Measurements from ENCODE around the gene NAT14.
"Not testable (repeated sequence)": the region's sequence is repeated elsewhere in the genome, so short reads cannot be mapped to it uniquely, and the experiment has no call there.

The NAT14 gene

GRCh38 chr19:55491546-55492360 is 6.8 kb downstream of the NAT14 start:
- no peak overlapping the region for H3K4me3 ChIP-seq (ENCODE audit: low read length)
- TF ChIP-seq ZNF274 (IDR thresholded peaks at IDR 0.05; ENCODE audit: low read depth, low read length): no peak

DNA sequence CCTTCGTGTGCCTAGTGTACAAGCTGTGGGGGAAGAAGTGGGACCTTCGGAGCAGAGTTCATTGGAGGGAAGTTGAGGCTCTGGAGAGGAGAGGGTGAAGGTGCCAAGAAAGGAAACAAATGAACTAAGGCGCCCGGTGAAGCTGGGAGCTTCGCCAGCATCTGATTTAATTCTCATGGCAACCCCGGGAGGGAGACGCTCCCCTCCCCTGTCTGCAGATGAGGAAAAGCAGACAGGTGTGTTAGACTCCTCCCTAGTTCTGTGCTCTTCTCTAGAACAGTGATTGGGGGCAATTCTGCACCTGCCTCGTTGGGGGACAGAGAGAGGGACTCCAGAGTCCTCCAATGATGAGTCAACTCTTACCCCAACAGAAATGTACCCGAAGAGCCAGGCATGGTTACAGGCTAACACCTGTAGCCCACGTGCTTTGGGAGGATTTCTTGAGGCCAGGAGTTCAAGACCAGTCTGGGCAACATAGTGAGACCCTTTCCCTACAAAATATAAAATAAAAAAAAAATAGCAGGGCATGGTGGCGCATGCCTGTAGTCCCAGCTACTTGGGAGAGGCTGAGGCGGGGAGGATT is 7.5 kb downstream of the NAT14 start:
- TF ChIP-seq ZNF274 (IDR thresholded peaks at IDR 0.05; ENCODE audit: low read depth, low read length): no peak
- H3K4me3 ChIP-seq (ENCODE audit: low read length): no peak overlapping the region

GRCh38 chr19:55493052-55493644 is 8.2 kb downstream of the NAT14 start:
- H3K4me3 ChIP-seq (ENCODE audit: low read length): no peak overlapping the region
- TF ChIP-seq ZNF274 (IDR thresholded peaks at IDR 0.05; ENCODE audit: low read depth, low read length): no peak

- no peak for TF ChIP-seq ZNF274 (IDR thresholded peaks at IDR 0.05; ENCODE audit: low read depth, low read length)
- H3K4me3 ChIP-seq (ENCODE audit: low read length): no peak overlapping the region
Observed at GRCh38 chr19:55493645-55494171, 8.7 kb downstream of the NAT14 start.

- no peak for TF ChIP-seq ZNF274 (IDR thresholded peaks at IDR 0.05; ENCODE audit: low read depth, low read length)
- no peak overlapping the region for H3K4me3 ChIP-seq (ENCODE audit: low read length)
Observed at GRCh38 chr19:55494172-55494761, 9.3 kb downstream of the NAT14 start.

- no peak overlapping the region for H3K4me3 ChIP-seq (ENCODE audit: low read length)
- TF ChIP-seq ZNF274 (IDR thresholded peaks at IDR 0.05; ENCODE audit: low read depth, low read length): no peak
Observed at GRCh38 chr19:55495646-55496349, 10.8 kb downstream of the NAT14 start.

DNA sequence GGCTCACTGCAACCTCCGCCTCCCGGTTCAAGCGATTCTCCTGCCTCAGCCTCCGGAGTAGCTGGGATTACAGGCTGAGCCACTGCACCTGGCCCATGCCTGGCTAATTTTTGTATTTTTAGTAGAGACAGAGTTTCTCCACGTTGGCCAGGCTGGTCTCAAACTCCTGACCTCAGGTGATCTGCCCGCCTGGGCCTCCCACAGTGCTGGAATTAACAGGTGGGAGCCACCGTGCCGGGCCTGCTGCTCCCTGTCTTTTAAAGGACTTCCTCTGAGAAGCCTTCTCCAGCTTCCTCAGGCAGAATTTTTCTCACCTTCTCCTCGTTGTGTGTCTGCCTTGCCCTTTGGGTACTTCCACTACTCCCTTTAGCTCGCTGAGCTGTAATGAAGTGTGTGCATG is 11.8 kb downstream of the NAT14 start:
- H3K4me3 ChIP-seq (ENCODE audit: low read length): not testable (repeated sequence)

DNA sequence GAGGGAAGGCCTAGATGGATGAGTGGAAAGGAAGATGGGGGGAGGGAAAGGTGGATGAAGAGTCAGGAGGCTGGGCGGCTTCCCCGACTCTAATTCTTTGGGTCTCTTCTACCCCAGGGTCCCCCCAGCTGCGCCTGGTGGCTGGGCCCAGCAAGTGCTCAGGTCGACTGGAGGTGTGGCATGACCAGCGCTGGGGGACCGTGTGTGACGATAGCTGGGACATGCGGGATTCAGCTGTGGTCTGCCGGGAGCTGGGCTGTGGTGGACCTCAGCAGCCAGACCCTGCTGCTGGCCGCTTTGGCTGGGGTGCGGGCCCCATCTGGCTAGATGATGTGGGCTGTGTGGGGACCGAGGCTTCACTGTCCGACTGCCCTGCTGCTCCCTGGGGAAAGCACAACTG is 12.8 kb downstream of the NAT14 start:
- no peak for TF ChIP-seq ZNF274 (IDR thresholded peaks at IDR 0.05; ENCODE audit: low read depth, low read length)
- no peak overlapping the region for H3K4me3 ChIP-seq (ENCODE audit: low read length)

GRCh38 chr19:55498246-55498840 is 13.4 kb downstream of the NAT14 start:
- no peak for TF ChIP-seq ZNF274 (IDR thresholded peaks at IDR 0.05; ENCODE audit: low read depth, low read length)
- no peak overlapping the region for H3K4me3 ChIP-seq (ENCODE audit: low read length)

GRCh38 chr19:55500368-55500952 is 15.5 kb downstream of the NAT14 start:
- no peak overlapping the region for H3K4me3 ChIP-seq (ENCODE audit: low read length)
- no peak for TF ChIP-seq ZNF274 (IDR thresholded peaks at IDR 0.05; ENCODE audit: low read depth, low read length)

- H3K4me3 ChIP-seq (ENCODE audit: low read length): no peak overlapping the region
- TF ChIP-seq ZNF274 (IDR thresholded peaks at IDR 0.05; ENCODE audit: low read depth, low read length): no peak
Observed at GRCh38 chr19:55502197-55502952, 17.4 kb downstream of the NAT14 start.

DNA sequence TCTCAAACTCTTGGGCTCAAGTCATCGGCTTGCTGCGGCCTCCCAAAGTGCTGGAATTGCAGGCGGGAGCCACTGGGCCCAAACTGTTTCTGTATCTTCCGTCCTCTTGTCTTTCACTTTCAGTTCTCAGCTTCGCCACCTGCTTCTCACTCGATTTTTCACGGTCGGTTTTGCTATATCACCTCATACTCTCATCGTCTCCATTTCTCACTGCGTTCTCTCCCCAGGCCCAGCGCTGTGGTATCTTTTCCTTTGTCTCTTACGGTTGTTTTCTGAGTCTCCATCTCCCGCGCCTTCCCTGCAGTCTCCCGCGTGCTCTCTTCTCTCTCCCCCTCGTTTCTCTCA is 18.1 kb downstream of the NAT14 start:
- peak overlapping the region; percentile 18; the same call in 1 of the 2 replicates for H3K4me3 ChIP-seq (ENCODE audit: low read length)
- TF ChIP-seq ZNF274 (IDR thresholded peaks at IDR 0.05; ENCODE audit: low read depth, low read length): no peak

Data from GM08714 (cell line).